Measurements from ENCODE around the gene MARCHF2.

The MARCHF2 gene

GRCh38 chr19:8399681-8400188, 13.4 kb upstream of the MARCHF2 start:
- peaks cover 5% of the 10 kb centered on the region for H3K36me3 ChIP-seq (ENCODE audit: control insufficient read depth, insufficient read depth, low read length)
- no peaks in the 10 kb centered on the region for H3K4me1 ChIP-seq (ENCODE audit: control insufficient read depth, low read depth, low read length)
- no peak overlapping the region for H3K4me3 ChIP-seq (ENCODE audit: low read length)
- H3K79me2 ChIP-seq (ENCODE audit: control insufficient read depth, insufficient read depth, low read length), result peaks cover 33% of the 10 kb centered on the region
- DNase-seq, result no peak
- no peak overlapping the region for H3K18ac ChIP-seq (ENCODE audit: low read length)
- no peak overlapping the region for H2AK5ac ChIP-seq (ENCODE audit: low read length)
- H3K79me1 ChIP-seq (ENCODE audit: low read length), result peaks cover 25% of the 10 kb centered on the region
- no peak overlapping the region for H3K23ac ChIP-seq (ENCODE audit: low read length)
- H2BK120ac ChIP-seq (ENCODE audit: low read depth, low read length), result no peak overlapping the region
- WGBS (ENCODE audit: extremely low coverage, insufficient coverage, low lambda C conversion rate), result no CpG with 5 or more reads among the region's 34 CpGs
- no peaks in the 10 kb centered on the region for H3K27me3 ChIP-seq (ENCODE audit: insufficient read depth, low read length, poor library complexity)
- H3K9ac ChIP-seq (ENCODE audit: low read length), result no peak overlapping the region
- H4K8ac ChIP-seq (ENCODE audit: low read depth, low read length), result no peak overlapping the region
- H2BK15ac ChIP-seq (replicated peaks; ENCODE audit: low read depth), result no peak overlapping the region
- no peak overlapping the region for H3K27ac ChIP-seq (ENCODE audit: low read depth, low read length)
- H3K56ac ChIP-seq (ENCODE audit: low read length), result no peak overlapping the region
- no peak overlapping the region for H3K4ac ChIP-seq (ENCODE audit: low read depth, low read length)
- no peak overlapping the region for H2BK5ac ChIP-seq (ENCODE audit: low read length)
- H4K5ac ChIP-seq (ENCODE audit: low read length), result no peak overlapping the region
- no peak overlapping the region for H3K4me2 ChIP-seq (ENCODE audit: low read length)

DNA sequence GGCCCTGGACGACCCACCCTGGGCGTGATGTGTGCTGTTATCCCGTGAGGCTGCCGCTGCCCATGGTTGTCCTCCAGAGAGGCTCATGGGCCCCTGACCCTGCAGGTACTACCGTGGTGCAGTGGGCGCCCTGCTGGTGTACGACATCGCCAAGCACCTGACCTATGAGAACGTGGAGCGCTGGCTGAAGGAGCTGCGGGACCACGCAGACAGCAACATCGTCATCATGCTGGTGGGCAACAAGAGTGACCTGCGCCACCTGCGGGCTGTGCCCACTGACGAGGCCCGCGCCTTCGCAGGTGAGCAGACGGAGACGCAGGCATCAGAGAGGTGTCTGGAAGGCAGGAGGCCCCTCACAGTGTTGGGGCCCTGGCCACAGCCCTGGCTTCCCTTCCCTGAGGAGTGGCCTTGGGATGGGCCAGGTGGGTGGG, 11.1 kb upstream of the MARCHF2 start:
- Histone ChIP-seq H2BK120ac (ENCODE audit: low read depth, low read length) (no peak overlapping the region), H3K27me3 (ENCODE audit: insufficient read depth, low read length, poor library complexity) (no peaks in the 10 kb centered on the region), H2BK15ac (replicated peaks; ENCODE audit: low read depth) (no peak overlapping the region), H3K27ac (ENCODE audit: low read depth, low read length) (no peak overlapping the region), H3K36me3 (ENCODE audit: control insufficient read depth, insufficient read depth, low read length) (peaks cover 5% of the 10 kb centered on the region), H3K4me2 (ENCODE audit: low read length) (no peak overlapping the region), H3K18ac (ENCODE audit: low read length) (no peak overlapping the region), H3K4me1 (ENCODE audit: control insufficient read depth, low read depth, low read length) (no peaks in the 10 kb centered on the region), H3K79me1 (ENCODE audit: low read length) (peaks cover 16% of the 10 kb centered on the region), H3K4me3 (ENCODE audit: low read length) (no peak overlapping the region), H4K5ac (ENCODE audit: low read length) (no peak overlapping the region), H3K79me2 (ENCODE audit: control insufficient read depth, insufficient read depth, low read length) (peaks cover 17% of the 10 kb centered on the region), H3K4ac (ENCODE audit: low read depth, low read length) (no peak overlapping the region), H2BK5ac (ENCODE audit: low read length) (no peak overlapping the region), H3K56ac (ENCODE audit: low read length) (no peak overlapping the region), H3K23ac (ENCODE audit: low read length) (peak overlapping the region; percentile 66), H2AK5ac (ENCODE audit: low read length) (no peak overlapping the region), H4K8ac (ENCODE audit: low read depth, low read length) (no peak overlapping the region), H3K9ac (ENCODE audit: low read length) (no peak overlapping the region)
- no peak for DNase-seq
- WGBS (ENCODE audit: extremely low coverage, insufficient coverage, low lambda C conversion rate), result no CpG with 5 or more reads among the region's 21 CpGs

DNA sequence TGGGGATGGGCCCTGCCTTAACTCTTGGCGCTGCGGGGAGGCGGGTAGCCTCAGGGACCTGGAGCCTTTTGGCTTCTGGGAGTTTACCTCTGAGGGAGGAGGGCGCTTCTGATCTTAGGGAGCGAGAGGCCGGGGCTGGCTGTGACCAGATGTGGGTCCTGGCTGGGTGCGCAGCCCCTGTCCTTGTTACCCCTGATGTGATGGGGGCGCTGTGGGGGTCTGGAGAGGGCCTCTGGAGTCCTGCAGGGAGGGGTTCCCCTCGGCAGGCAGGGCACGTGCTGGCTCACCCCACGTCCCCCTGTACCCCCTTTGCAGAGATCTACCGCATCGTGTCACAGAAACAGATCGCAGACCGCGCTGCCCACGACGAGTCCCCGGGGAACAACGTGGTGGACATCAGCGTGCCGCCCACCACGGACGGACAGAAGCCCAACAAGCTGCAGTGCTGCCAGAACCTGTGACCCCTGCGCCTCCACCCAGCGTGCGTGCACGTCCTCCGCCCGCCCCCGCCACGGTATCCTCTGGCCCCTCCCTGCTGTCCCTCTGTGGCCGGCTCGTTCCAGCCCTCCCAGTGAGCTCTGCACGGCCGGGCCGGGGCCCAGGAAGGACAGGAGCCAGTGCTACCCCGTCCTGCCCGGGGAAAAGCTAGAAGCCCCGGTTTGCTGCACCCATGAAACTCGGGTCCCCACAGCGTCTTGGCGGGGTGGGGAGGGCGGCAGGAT, 9.8 kb upstream of the MARCHF2 start:
- Histone ChIP-seq H3K9ac (ENCODE audit: low read length) (no peak overlapping the region), H3K36me3 (ENCODE audit: control insufficient read depth, insufficient read depth, low read length) (peaks cover 5% of the 10 kb centered on the region), H3K27ac (ENCODE audit: low read depth, low read length) (no peak overlapping the region), H2BK15ac (replicated peaks; ENCODE audit: low read depth) (no peak overlapping the region), H2BK5ac (ENCODE audit: low read length) (no peak overlapping the region), H3K18ac (ENCODE audit: low read length) (no peak overlapping the region), H3K79me1 (ENCODE audit: low read length) (peaks cover 8% of the 10 kb centered on the region), H4K5ac (ENCODE audit: low read length) (no peak overlapping the region), H3K4me1 (ENCODE audit: control insufficient read depth, low read depth, low read length) (no peaks in the 10 kb centered on the region), H2AK5ac (ENCODE audit: low read length) (no peak overlapping the region), H4K8ac (ENCODE audit: low read depth, low read length) (no peak overlapping the region), H3K4me3 (ENCODE audit: low read length) (no peak overlapping the region), H3K79me2 (ENCODE audit: control insufficient read depth, insufficient read depth, low read length) (peaks cover 6% of the 10 kb centered on the region), H3K56ac (ENCODE audit: low read length) (no peak overlapping the region), H3K4me2 (ENCODE audit: low read length) (no peak overlapping the region), H3K4ac (ENCODE audit: low read depth, low read length) (no peak overlapping the region), H3K23ac (ENCODE audit: low read length) (no peak overlapping the region), H3K27me3 (ENCODE audit: insufficient read depth, low read length, poor library complexity) (no peaks in the 10 kb centered on the region), H2BK120ac (ENCODE audit: low read depth, low read length) (no peak overlapping the region)
- no CpG with 5 or more reads among the region's 44 CpGs for WGBS (ENCODE audit: extremely low coverage, insufficient coverage, low lambda C conversion rate)
- no peak for DNase-seq

GRCh38 chr19:8403820-8404109, 9.3 kb upstream of the MARCHF2 start:
- Histone ChIP-seq H2BK5ac (ENCODE audit: low read length) (no peak overlapping the region), H3K23ac (ENCODE audit: low read length) (no peak overlapping the region), H3K9ac (ENCODE audit: low read length) (no peak overlapping the region), H3K27me3 (ENCODE audit: insufficient read depth, low read length, poor library complexity) (no peaks in the 10 kb centered on the region), H3K4me2 (ENCODE audit: low read length) (no peak overlapping the region), H3K4ac (ENCODE audit: low read depth, low read length) (no peak overlapping the region), H2AK5ac (ENCODE audit: low read length) (no peak overlapping the region), H3K4me1 (ENCODE audit: control insufficient read depth, low read depth, low read length) (no peaks in the 10 kb centered on the region), H2BK120ac (ENCODE audit: low read depth, low read length) (no peak overlapping the region), H4K5ac (ENCODE audit: low read length) (no peak overlapping the region), H3K27ac (ENCODE audit: low read depth, low read length) (no peak overlapping the region), H3K36me3 (ENCODE audit: control insufficient read depth, insufficient read depth, low read length) (peaks cover 5% of the 10 kb centered on the region), H3K18ac (ENCODE audit: low read length) (no peak overlapping the region), H3K79me2 (ENCODE audit: control insufficient read depth, insufficient read depth, low read length) (peaks cover 3% of the 10 kb centered on the region), H3K4me3 (ENCODE audit: low read length) (no peak overlapping the region), H2BK15ac (replicated peaks; ENCODE audit: low read depth) (no peak overlapping the region), H4K8ac (ENCODE audit: low read depth, low read length) (no peak overlapping the region), H3K79me1 (ENCODE audit: low read length) (peaks cover 5% of the 10 kb centered on the region), H3K56ac (ENCODE audit: low read length) (no peak overlapping the region)
- no CpG with 5 or more reads among the region's 24 CpGs for WGBS (ENCODE audit: extremely low coverage, insufficient coverage, low lambda C conversion rate)
- DNase-seq, result no peak

- H3K4me1 ChIP-seq (ENCODE audit: control insufficient read depth, low read depth, low read length), result no peaks in the 10 kb centered on the region
- H3K27me3 ChIP-seq (ENCODE audit: insufficient read depth, low read length, poor library complexity), result no peaks in the 10 kb centered on the region
- no CpG with 5 or more reads among the region's 18 CpGs for WGBS (ENCODE audit: extremely low coverage, insufficient coverage, low lambda C conversion rate)
- H2AK5ac ChIP-seq (ENCODE audit: low read length), result no peak overlapping the region
- H3K56ac ChIP-seq (ENCODE audit: low read length), result no peak overlapping the region
- no peak overlapping the region for H4K8ac ChIP-seq (ENCODE audit: low read depth, low read length)
- H3K27ac ChIP-seq (ENCODE audit: low read depth, low read length), result no peak overlapping the region
- no peak overlapping the region for H3K4me2 ChIP-seq (ENCODE audit: low read length)
- H3K23ac ChIP-seq (ENCODE audit: low read length), result no peak overlapping the region
- H2BK15ac ChIP-seq (replicated peaks; ENCODE audit: low read depth), result no peak overlapping the region
- H3K79me2 ChIP-seq (ENCODE audit: control insufficient read depth, insufficient read depth, low read length), result peaks cover under 1% of the 10 kb centered on the region
- no peak overlapping the region for H2BK120ac ChIP-seq (ENCODE audit: low read depth, low read length)
- no peak overlapping the region for H3K4me3 ChIP-seq (ENCODE audit: low read length)
- H4K5ac ChIP-seq (ENCODE audit: low read length), result no peak overlapping the region
- no peak overlapping the region for H3K18ac ChIP-seq (ENCODE audit: low read length)
- no peak overlapping the region for H2BK5ac ChIP-seq (ENCODE audit: low read length)
- no peak overlapping the region for H3K4ac ChIP-seq (ENCODE audit: low read depth, low read length)
- peaks cover 5% of the 10 kb centered on the region for H3K36me3 ChIP-seq (ENCODE audit: control insufficient read depth, insufficient read depth, low read length)
- DNase-seq, result no peak
- no peak overlapping the region for H3K9ac ChIP-seq (ENCODE audit: low read length)
- peaks cover 2% of the 10 kb centered on the region for H3K79me1 ChIP-seq (ENCODE audit: low read length)
These were observed 8.5 kb upstream of the MARCHF2 start for GRCh38 chr19:8404391-8405151.

Measured in mesendoderm (in vitro differentiated cells).